Hepatocyte (in vitro differentiated cells): ENCODE measurements around the gene SPSB4. TPM values are rescaled to one million over a fixed set of nuclear protein-coding genes. Genes with fewer than 3 reads are reported as not detected.
A peak's percentile ranks its signal among the peaks of the same experiment; 100 is the strongest.

Experiments used
- DNase-seq: peaks from one replicate; pipeline ENCODE4 v3.0.0-alpha.2; 2016; ENCODE audit warnings: low spot score
- H2AFZ ChIP-seq: fragments of 200-600 bp; sonication (generic); 2 replicates; pipeline ENCODE4 v1.6.0; 2016; ENCODE audit warnings: antibody characterized with exemption, mild to moderate bottlenecking
- H3K27ac ChIP-seq: fragments of 200-600 bp; sonication (generic); 2 replicates; pipeline ENCODE4 v1.5.1; 2016; ENCODE audit warnings: mild to moderate bottlenecking
- H3K27me3 ChIP-seq: fragments of 200-600 bp; sonication (generic); 2 replicates; pipeline ENCODE4 v1.6.1; 2016
- H3K36me3 ChIP-seq: fragments of 200-600 bp; sonication (generic); replicated peaks from 2 replicates; pipeline ENCODE4 v1.5.1; 2016; ENCODE audit warnings: low read depth; ENCODE audit not compliant: insufficient read depth
- H3K4me1 ChIP-seq: fragments of 200-600 bp; sonication (generic); 2 replicates; pipeline ENCODE4 v1.5.1; 2016; ENCODE audit warnings: mild to moderate bottlenecking, moderate library complexity; ENCODE audit not compliant: insufficient read depth
- H3K4me2 ChIP-seq: fragments of 200-600 bp; sonication (generic); 2 replicates; pipeline ENCODE4 v1.6.0; 2016
- H3K4me3 ChIP-seq: fragments of 200-600 bp; sonication (generic); 2 replicates; pipeline ENCODE4 v1.5.1; 2016; ENCODE audit warnings: mild to moderate bottlenecking
- H3K79me2 ChIP-seq: fragments of 200-600 bp; sonication (generic); 2 replicates; pipeline ENCODE4 v1.6.0; 2017; ENCODE audit warnings: mild to moderate bottlenecking
- H3K9me2 ChIP-seq: fragments of 200-600 bp; sonication (generic); replicated peaks from 2 replicates; pipeline ENCODE4 v1.6.0; 2017; ENCODE audit warnings: mild to moderate bottlenecking; ENCODE audit not compliant: insufficient read depth
- H3K9me3 ChIP-seq: fragments of 200-600 bp; sonication (generic); 2 replicates; pipeline ENCODE4 v1.5.1; 2016; ENCODE audit warnings: low read depth, mild to moderate bottlenecking
- H4K20me1 ChIP-seq: fragments of 200-600 bp; sonication (generic); 2 replicates; pipeline ENCODE4 v1.6.0; 2016; ENCODE audit warnings: mild to moderate bottlenecking; ENCODE audit not compliant: insufficient read depth, poor library complexity, severe bottlenecking
- CTCF ChIP-seq: fragments of 200-600 bp; sonication (generic); IDR thresholded peaks from 2 replicates; pipeline ENCODE4 v1.5.1; 2016; ENCODE audit warnings: antibody characterized with exemption, mild to moderate bottlenecking; ENCODE audit not compliant: poor library complexity
- EZH2 ChIP-seq: fragments of 200-600 bp; sonication (generic); IDR thresholded peaks from 2 replicates; pipeline ENCODE4 v1.6.1; 2016; ENCODE audit warnings: antibody characterized with exemption, mild to moderate bottlenecking, borderline replicate concordance
- EZH2phosphoT487 ChIP-seq: fragments of 200-600 bp; sonication (generic); IDR thresholded peaks from one replicate; pipeline ENCODE4 v1.6.1; 2018; ENCODE audit warnings: antibody characterized with exemption, mild to moderate bottlenecking, low read depth, moderate library complexity; ENCODE audit not compliant: unreplicated experiment, severe bottlenecking
- WGBS: methylation state at CpG from one replicate; pipeline ENCODE4 v1.1.6; 2016; ENCODE audit warnings: low lambda C conversion rate; ENCODE audit errors: missing lambda C conversion rate; 5-methylcytosine and 5-hydroxymethylcytosine counted together
- polyA plus RNA-seq: library from polyadenylated mRNA; unstranded; fragments of >200 nt; fragmentation: Nextera tagmentation; extraction: Ambion mirVana; gene quantifications from 2 replicates; pipeline ENCODE4 v1.2.1, GENCODE V29; 2016
- total RNA-seq: library from RNA; depleted of rRNA; stranded (reverse); fragments of >200 nt; gene quantifications from 2 replicates; pipeline ENCODE4 v1.2.3, GENCODE V29; 2014

The SPSB4 gene
- total and polyA plus RNA-seq, 2 experiments from 2014 or later, result 1.0 to 1.3 TPM

- H3K4me1 ChIP-seq, result peaks cover 17% of the 10 kb centered on the region
- no peaks in the 10 kb centered on the region for H3K36me3 ChIP-seq
- no peaks in the 10 kb centered on the region for H4K20me1 ChIP-seq
- H3K27me3 ChIP-seq, result no peaks in the 10 kb centered on the region
- WGBS, result 18% methylated on average over 23 of the region's 23 CpGs
- H3K79me2 ChIP-seq, result no peaks in the 10 kb centered on the region
- no peaks in the 10 kb centered on the region for H3K9me3 ChIP-seq
- H3K4me3 ChIP-seq, result no peak overlapping the region
- H3K9me2 ChIP-seq, result no peaks in the 10 kb centered on the region
- TF ChIP-seq EZH2 (no peak), EZH2phosphoT487 (no peak), CTCF (no peak)
- H3K4me2 ChIP-seq, result peak overlapping the region; percentile 70
- H3K27ac ChIP-seq, result peak overlapping the region; percentile 84
- peak overlapping the region; percentile 46 for H2AFZ ChIP-seq
- DNase-seq, result peak; percentile 77
Measured at GRCh38 chr3:141076797-141077571, 25.8 kb downstream of the SPSB4 start.

GRCh38 chr3:141077631-141078030 lies 26.5 kb downstream of the SPSB4 start:
- WGBS, result 85% methylated on average over 6 of the region's 6 CpGs
- TF ChIP-seq CTCF (no peak), EZH2phosphoT487 (no peak), EZH2 (no peak)
- no peak overlapping the region for H2AFZ ChIP-seq
- H3K36me3 ChIP-seq, result no peaks in the 10 kb centered on the region
- H3K9me3 ChIP-seq, result no peaks in the 10 kb centered on the region
- no peak overlapping the region for H3K4me3 ChIP-seq
- no peaks in the 10 kb centered on the region for H4K20me1 ChIP-seq
- DNase-seq, result no peak
- H3K27ac ChIP-seq, result peak overlapping the region; percentile 84
- H3K27me3 ChIP-seq, result no peaks in the 10 kb centered on the region
- peak overlapping the region; percentile 70 for H3K4me2 ChIP-seq
- H3K79me2 ChIP-seq, result no peaks in the 10 kb centered on the region
- peaks cover 17% of the 10 kb centered on the region for H3K4me1 ChIP-seq
- no peaks in the 10 kb centered on the region for H3K9me2 ChIP-seq

GRCh38 chr3:141078200-141078599 lies 27.1 kb downstream of the SPSB4 start:
- no peak overlapping the region for H2AFZ ChIP-seq
- TF ChIP-seq EZH2phosphoT487 (no peak), EZH2 (no peak), CTCF (no peak)

More at GRCh38 chr3:141078200-141078599, 27.1 kb downstream of the SPSB4 start:
- Histone ChIP-seq H3K9me2 (no peaks in the 10 kb centered on the region), H3K9me3 (no peaks in the 10 kb centered on the region), H3K27ac (no peak overlapping the region), H3K79me2 (no peaks in the 10 kb centered on the region), H3K36me3 (no peaks in the 10 kb centered on the region), H3K4me3 (no peak overlapping the region), H3K4me1 (peaks cover 19% of the 10 kb centered on the region), H3K4me2 (no peak overlapping the region), H3K27me3 (no peaks in the 10 kb centered on the region), H4K20me1 (no peaks in the 10 kb centered on the region)
- no peak for DNase-seq
- 73% methylated on average over 3 of the region's 3 CpGs for WGBS
